ENCODE data around the gene HTRA3. TPM values are rescaled to one million over a fixed set of nuclear protein-coding genes. Genes with fewer than 3 reads are reported as not detected.

The HTRA3 gene
- total and polyA plus RNA-seq, 2 of the 4 experiments (the other 2 are of a cell fraction), result 1.3 to 9.5 TPM

GRCh38 chr4:8291036-8291682, 21.6 kb downstream of the HTRA3 start:
- Histone ChIP-seq H3K9me3 (ENCODE audit: control insufficient read depth, insufficient read depth, low read length) (no peaks in the 10 kb centered on the region), H2AFZ (replicated peaks; ENCODE audit: low read length, poor library complexity) (peak overlapping the region; percentile 5), H3K4me1 (ENCODE audit: control insufficient read depth, insufficient read depth, low read length) (no peaks in the 10 kb centered on the region), H3K4ac (ENCODE audit: low read depth, low read length) (no peak overlapping the region), H3K9ac (ENCODE audit: low read depth, low read length) (no peak overlapping the region), H3K23ac (ENCODE audit: low read depth, low read length) (no peak overlapping the region), H4K8ac (ENCODE audit: low read depth in 2 of 2, low read length in 2 of 2) (no peak overlapping the region), H3K56ac (ENCODE audit: extremely low read depth, insufficient read depth, low read length) (no peak overlapping the region), H3K27me3 (ENCODE audit: control insufficient read depth, insufficient read depth, low read length) (no peaks in the 10 kb centered on the region; the same call in 1 of the 2 replicates), H3K36me3 (ENCODE audit: control insufficient read depth, insufficient read depth, low read length) (no peaks in the 10 kb centered on the region; the same call in 1 of the 2 replicates), H2AK9ac (replicated peaks; ENCODE audit: low read depth, low read length, poor library complexity) (no peak overlapping the region), H2BK15ac (ENCODE audit: low read depth, low read length) (no peak overlapping the region), H4K20me1 (ENCODE audit: insufficient read depth, low read length) (no peaks in the 10 kb centered on the region), H4K5ac (ENCODE audit: low read depth, low read length) (no peak overlapping the region), H3K4me3 (ENCODE audit: insufficient read depth, low read depth, low read length) (no peak overlapping the region), H4K91ac (ENCODE audit: insufficient read depth, low read depth, low read length) (no peak overlapping the region), H2BK5ac (ENCODE audit: low read depth, low read length, poor library complexity, severe bottlenecking) (no peak overlapping the region), H3K18ac (ENCODE audit: low read depth, low read length) (no peak overlapping the region), H3K79me1 (ENCODE audit: low read depth in 1 of 2, low read length in 2 of 2) (no peaks in the 10 kb centered on the region), H3K4me2 (ENCODE audit: low read depth, low read length) (no peak overlapping the region), H2AK5ac (ENCODE audit: low read depth, low read length) (no peak overlapping the region), H3K27ac (ENCODE audit: insufficient read depth, low read length) (no peak overlapping the region), H3K9me1 (ENCODE audit: insufficient read depth, low read length) (no peaks in the 10 kb centered on the region), H2BK120ac (ENCODE audit: low read depth, low read length) (no peak overlapping the region), H3K14ac (replicated peaks; ENCODE audit: low read depth, low read length) (no peak overlapping the region), H2BK20ac (ENCODE audit: low read depth, low read length) (no peak overlapping the region)
- dilution Hi-C loops (cut with HindIII; ENCODE audit: low sequenced_read_pairs, unreplicated experiment) (no loop called here), intact Hi-C loops (cut with micrococcal nuclease) (no loop called here), in situ Hi-C loops (cut with MboI; ENCODE audit: low sequenced_read_pairs) (no loop called here)
- ChIA-PET POLR2A (ENCODE audit: unreplicated experiment) (no interaction called here), CTCF (interaction anchor here (1.2 kb wide), 1 partner anchor 24 kb away, joined by 3 read pairs; no protein-coding TSS in a partner anchor)
- no TSS peak for BruUV-seq (replicated peaks)
- TF ChIP-seq MAFK (IDR thresholded peaks at IDR 0.05; ENCODE audit: low read depth, low read length) (no peak), BHLHE40 (IDR thresholded peaks at IDR 0.05; ENCODE audit: low read depth, low read length) (no peak), CEBPB (IDR thresholded peaks at IDR 0.05; ENCODE audit: low read depth, low read length) (no peak), RAD21 (IDR thresholded peaks at IDR 0.05; ENCODE audit: low read length) (no peak), RCOR1 (IDR thresholded peaks at IDR 0.05; ENCODE audit: insufficient replicate concordance, low read length) (no peak), USF2 (IDR thresholded peaks at IDR 0.05; ENCODE audit: low read depth, low read length) (no peak), CHD1 (IDR thresholded peaks at IDR 0.05; ENCODE audit: low read depth, low read length) (no peak)
- WGBS, 2 experiments (ENCODE audit: extremely low coverage in 2 of 2, insufficient read length in 1 of 2), result 85% methylated on average over 14 of the region's 21 CpGs; no CpG with 5 or more reads in 1 of the 2 experiments
- DNase-seq (no peak), ATAC-seq (ENCODE audit: low read depth) (no peak)

Measured in IMR-90 (cell line).